Fibroblast of lung (primary cell): ENCODE measurements around the gene FAM174C. TPM values are rescaled to one million over a fixed set of nuclear protein-coding genes. Genes with fewer than 3 reads are reported as not detected.

Experiments
- DNase-seq, 2 donors: peaks; one replicate each; pipeline versions ENCODE4 v3.0.0 to v3.0.0-alpha.2; 2010; ENCODE audit warnings: low read depth in 2 of 2
- H2AFZ ChIP-seq: 2 replicates; pipeline ENCODE4 v1.5.1; 2012; ENCODE audit warnings: low read length, control low read depth, inconsistent platforms
- H3K27ac ChIP-seq: 2 replicates; pipeline ENCODE4 v1.5.1; 2011; ENCODE audit warnings: low read length, control low read depth; ENCODE audit not compliant: insufficient read depth
- H3K27me3 ChIP-seq: 2 replicates; pipeline ENCODE4 v1.5.1; 2011; ENCODE audit warnings: mild to moderate bottlenecking, low read length; ENCODE audit not compliant: control insufficient read depth, insufficient read depth
- H3K36me3 ChIP-seq: 2 replicates; pipeline ENCODE4 v1.5.1; 2011; ENCODE audit warnings: low read length; ENCODE audit not compliant: control insufficient read depth, insufficient read depth
- H3K4me1 ChIP-seq: 2 replicates; pipeline ENCODE4 v1.5.1; 2011; ENCODE audit warnings: low read length; ENCODE audit not compliant: control insufficient read depth, insufficient read depth; ENCODE audit errors: extremely low read depth
- H3K4me2 ChIP-seq: 2 replicates; pipeline ENCODE4 v1.5.1; 2011; ENCODE audit warnings: low read length, control low read depth; ENCODE audit not compliant: insufficient read depth; ENCODE audit errors: extremely low read depth
- H3K4me3 ChIP-seq, 4 experiments: fragments of 200-600 bp in 1 of 4; sonication (generic) in 1 of 4; replicated peaks in 1 of 4; 2 replicates each; pipeline ENCODE4 v1.5.1; 2011 to 2016; ENCODE audit warnings: low read length in 4 of 4, low read depth in 3 of 4, mild to moderate bottlenecking in 3 of 4, control low read depth in 2 of 4, inconsistent platforms in 1 of 4, mixed read lengths in 1 of 4; ENCODE audit not compliant: insufficient read depth in 1 of 4; ENCODE audit errors: control extremely low read depth in 1 of 4
- H3K79me2 ChIP-seq: 2 replicates; pipeline ENCODE4 v1.5.1; 2012; ENCODE audit warnings: mild to moderate bottlenecking, low read length, inconsistent platforms; ENCODE audit not compliant: control insufficient read depth, insufficient read depth
- H3K9ac ChIP-seq: 2 replicates; pipeline ENCODE4 v1.5.1; 2011; ENCODE audit warnings: mild to moderate bottlenecking, low read length, control low read depth; ENCODE audit not compliant: insufficient read depth
- H3K9me3 ChIP-seq: 2 replicates; pipeline ENCODE4 v1.5.1; 2012; ENCODE audit warnings: low read depth, low read length; ENCODE audit not compliant: control insufficient read depth, insufficient read depth
- H4K20me1 ChIP-seq: 2 replicates; pipeline ENCODE4 v1.5.1; 2011; ENCODE audit warnings: low read length; ENCODE audit not compliant: control insufficient read depth, insufficient read depth; ENCODE audit errors: extremely low read depth
- EZH2 ChIP-seq: IDR thresholded peaks from 2 replicates; pipeline ENCODE4 v1.5.1; 2012; ENCODE audit warnings: low read length, control low read depth, mild to moderate bottlenecking; ENCODE audit errors: missing control alignments
- polyA plus RNA-seq, 2 donors: library from polyadenylated mRNA; depleted of rRNA in 1 of 2; stranded (reverse) in 1 of 2; unstranded in 1 of 2; fragments of >200 nt; gene quantifications; 2 replicates each; pipeline ENCODE4 v1.2.1, GENCODE V29; 2011 to 2012; ENCODE audit warnings: missing spikeins in 1 of 2
- total RNA-seq: library from RNA; depleted of rRNA; stranded (reverse); fragments of >200 nt; gene quantifications from 2 replicates; pipeline ENCODE4 v1.2.1, GENCODE V29; 2014
- TF ChIP-seq, protein P1 (sequence below), 2 donors: IDR thresholded peaks in 1 of 2; conservative IDR thresholded peaks in 1 of 2; 1 replicate in 1 of 2; 2 replicates in 1 of 2; pipeline ENCODE4 v1.5.1; 2011 to 2012; ENCODE audit warnings: low read length in 2 of 2, control low read depth in 1 of 2, inconsistent platforms in 1 of 2, low read depth in 1 of 2, mild to moderate bottlenecking in 1 of 2

The FAM174C gene
- total and polyA plus RNA-seq, 2 donors (not counting 1 experiment from before 2014, with no cell fraction given) = 16.1 to 22.5 TPM

DNA sequence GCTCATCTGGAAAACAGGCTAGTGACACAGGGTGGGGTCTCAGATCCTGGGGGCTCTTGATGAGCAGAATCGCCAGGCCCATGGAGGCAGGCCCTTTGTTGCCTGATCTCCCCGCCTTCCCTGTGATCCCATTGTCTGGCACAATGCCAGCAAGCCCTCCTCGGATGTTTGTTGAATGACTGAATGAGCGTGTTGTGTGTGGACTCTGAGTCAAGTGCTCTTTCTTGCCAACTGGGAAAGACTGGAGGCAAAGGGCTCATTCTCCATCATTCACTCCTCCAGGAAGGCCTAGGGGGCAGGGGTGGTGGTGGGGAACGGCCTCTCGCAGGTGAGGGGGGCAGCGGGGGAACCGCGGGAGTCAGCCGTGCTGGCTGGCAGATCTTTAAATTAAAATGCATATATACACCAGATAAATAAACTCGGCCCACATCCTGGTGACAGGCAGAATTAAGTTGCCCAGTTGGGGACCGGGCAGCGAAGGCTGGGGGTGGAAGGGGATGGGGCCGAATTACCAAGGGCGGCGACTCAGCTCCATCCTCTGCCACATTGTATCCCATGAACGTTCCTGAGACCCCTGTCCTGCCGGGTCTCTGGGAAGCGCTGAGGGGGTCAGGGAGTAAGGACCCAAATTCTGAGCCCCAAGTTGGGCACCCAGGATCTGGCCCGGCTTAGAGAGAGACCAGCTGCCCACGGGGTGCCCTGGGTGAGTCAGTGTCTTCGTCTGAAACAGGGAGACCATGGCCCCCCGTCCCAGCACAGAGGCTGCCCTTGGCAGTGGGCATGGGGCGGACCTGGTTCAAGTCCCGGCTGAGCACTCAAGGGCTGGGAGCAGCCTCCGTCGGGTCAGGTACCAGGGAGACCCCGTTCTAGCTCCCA is 34.9 kb downstream of the FAM174C start:
- TF ChIP-seq EZH2 = no peak
- TF ChIP-seq, protein P1, sequence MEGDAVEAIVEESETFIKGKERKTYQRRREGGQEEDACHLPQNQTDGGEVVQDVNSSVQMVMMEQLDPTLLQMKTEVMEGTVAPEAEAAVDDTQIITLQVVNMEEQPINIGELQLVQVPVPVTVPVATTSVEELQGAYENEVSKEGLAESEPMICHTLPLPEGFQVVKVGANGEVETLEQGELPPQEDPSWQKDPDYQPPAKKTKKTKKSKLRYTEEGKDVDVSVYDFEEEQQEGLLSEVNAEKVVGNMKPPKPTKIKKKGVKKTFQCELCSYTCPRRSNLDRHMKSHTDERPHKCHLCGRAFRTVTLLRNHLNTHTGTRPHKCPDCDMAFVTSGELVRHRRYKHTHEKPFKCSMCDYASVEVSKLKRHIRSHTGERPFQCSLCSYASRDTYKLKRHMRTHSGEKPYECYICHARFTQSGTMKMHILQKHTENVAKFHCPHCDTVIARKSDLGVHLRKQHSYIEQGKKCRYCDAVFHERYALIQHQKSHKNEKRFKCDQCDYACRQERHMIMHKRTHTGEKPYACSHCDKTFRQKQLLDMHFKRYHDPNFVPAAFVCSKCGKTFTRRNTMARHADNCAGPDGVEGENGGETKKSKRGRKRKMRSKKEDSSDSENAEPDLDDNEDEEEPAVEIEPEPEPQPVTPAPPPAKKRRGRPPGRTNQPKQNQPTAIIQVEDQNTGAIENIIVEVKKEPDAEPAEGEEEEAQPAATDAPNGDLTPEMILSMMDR (conservative IDR thresholded peaks at IDR 0.05 in 1 of 2, IDR thresholded peaks at IDR 0.05 in 1 of 2; ENCODE audit: low read depth in 1 of 2, low read length in 2 of 2) = no peak
- Histone ChIP-seq H3K27me3 (no peaks in the 10 kb centered on the region), H2AFZ (no peak overlapping the region)

DNA sequence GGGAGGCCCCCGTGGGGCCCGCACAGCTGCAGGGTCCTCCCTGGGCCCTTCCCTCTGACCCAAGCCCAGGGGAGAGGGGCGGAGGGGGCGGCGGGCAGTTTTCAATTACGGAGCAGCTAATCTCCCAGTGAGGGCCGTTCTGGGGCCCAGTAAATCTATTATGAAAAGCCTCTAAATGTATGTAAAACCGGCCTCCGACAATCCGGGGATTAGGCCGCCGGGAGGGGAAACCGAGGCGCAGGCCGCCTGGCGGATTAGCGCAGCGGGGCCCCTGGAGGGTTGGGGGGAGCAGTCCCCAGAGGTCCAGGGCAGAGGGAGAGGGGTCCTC is 35.5 kb downstream of the FAM174C start:
- Histone ChIP-seq H3K9ac (no peak overlapping the region), H3K36me3 (no peaks in the 10 kb centered on the region), H3K4me1 (no peaks in the 10 kb centered on the region), H3K9me3 (no peaks in the 10 kb centered on the region), H3K79me2 (no peaks in the 10 kb centered on the region), H3K27ac (no peak overlapping the region), H3K4me2 (no peak overlapping the region), H3K27me3 (peaks cover 3% of the 10 kb centered on the region), H4K20me1 (no peaks in the 10 kb centered on the region), H3K4me3 (no peak overlapping the region), H2AFZ (no peak overlapping the region)
- TF ChIP-seq, protein P1 (conservative IDR thresholded peaks at IDR 0.05 in 1 of 2, IDR thresholded peaks at IDR 0.05 in 1 of 2; ENCODE audit: low read depth in 1 of 2, low read length in 2 of 2) = no peak
- no peak for TF ChIP-seq EZH2
- DNase-seq = no peak

More for the DNA sequence above, 34.9 kb downstream of the FAM174C start:
- Histone ChIP-seq H3K4me3 (no peak overlapping the region), H4K20me1 (no peaks in the 10 kb centered on the region), H3K36me3 (no peaks in the 10 kb centered on the region), H3K4me1 (no peaks in the 10 kb centered on the region), H3K9ac (no peak overlapping the region), H3K79me2 (no peaks in the 10 kb centered on the region), H3K27ac (no peak overlapping the region), H3K4me2 (no peak overlapping the region), H3K9me3 (no peaks in the 10 kb centered on the region)
- no peak for DNase-seq

DNA sequence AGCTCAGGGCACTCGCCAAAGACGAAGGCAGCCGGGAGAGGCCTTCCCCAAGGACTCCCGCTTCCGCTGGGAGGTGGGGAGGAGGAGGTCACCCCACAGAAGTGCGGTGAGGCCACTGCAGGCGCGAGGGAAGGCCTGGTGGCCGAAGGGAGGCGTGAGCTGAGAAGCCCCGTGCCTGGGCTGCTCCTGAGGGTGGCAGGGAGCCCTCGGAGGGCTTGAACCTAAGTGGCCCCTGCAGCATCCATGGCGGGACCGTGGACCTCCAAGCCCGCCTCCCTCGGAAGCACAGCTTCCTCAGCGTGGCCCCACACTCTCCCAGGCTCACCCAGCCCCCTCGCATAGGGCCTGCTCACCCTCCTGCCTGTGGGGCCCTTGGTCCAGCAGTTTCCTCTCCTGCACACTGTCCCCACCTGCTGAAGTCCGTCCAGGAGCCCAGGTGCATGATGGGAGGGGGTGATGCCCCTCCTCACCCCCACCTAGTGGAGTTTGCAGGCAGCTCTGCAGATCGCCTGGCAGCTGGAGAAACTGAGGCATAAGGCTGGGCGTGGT is 36.3 kb downstream of the FAM174C start:
- H3K79me2 ChIP-seq = no peaks in the 10 kb centered on the region
- H3K4me3 ChIP-seq = no peak overlapping the region
- no peak for TF ChIP-seq EZH2
- TF ChIP-seq, protein P1 (conservative IDR thresholded peaks at IDR 0.05 in 1 of 2, IDR thresholded peaks at IDR 0.05 in 1 of 2; ENCODE audit: low read depth in 1 of 2, low read length in 2 of 2) = no peak
- no peaks in the 10 kb centered on the region for H3K36me3 ChIP-seq
- no peaks in the 10 kb centered on the region for H4K20me1 ChIP-seq
- H3K4me1 ChIP-seq = no peaks in the 10 kb centered on the region
- no peak overlapping the region for H3K9ac ChIP-seq
- H3K27ac ChIP-seq = no peak overlapping the region
- DNase-seq = no peak
- no peak overlapping the region for H2AFZ ChIP-seq
- H3K27me3 ChIP-seq = peaks cover 11% of the 10 kb centered on the region
- H3K4me2 ChIP-seq = no peak overlapping the region
- H3K9me3 ChIP-seq = no peaks in the 10 kb centered on the region
